Upper lobe of left lung (tissue), 4 donors: ENCODE measurements around the gene TJP2.

Experiments
- EP300 ChIP-seq, 4 donors: sonication (generic); formaldehyde crosslinking; IDR thresholded peaks; one replicate each; pipeline ENCODE4 v1.5.1; 2017; ENCODE audit warnings: antibody characterized with exemption in 4 of 4, control low read depth in 2 of 4
- POLR2A ChIP-seq, 4 donors: fragments of 450-650 bp; IDR thresholded peaks; one replicate each; pipeline ENCODE4 v1.5.1; 2016 to 2017; ENCODE audit warnings: antibody characterized with exemption in 4 of 4, mild to moderate bottlenecking in 2 of 4
- POLR2AphosphoS5 ChIP-seq, 2 donors: sonication (generic); formaldehyde crosslinking; IDR thresholded peaks; one replicate each; pipeline ENCODE4 v1.5.1; 2017; ENCODE audit warnings: antibody characterized with exemption in 2 of 2
- TF ChIP-seq, protein P1 (sequence below), 6 experiments: fragments of 450-650 bp in 4 of 6; fragments of 200-600 bp in 2 of 6; sonication (generic) in 2 of 6; IDR thresholded peaks; one replicate each; pipeline ENCODE4 v1.5.1; 2016 to 2019; ENCODE audit warnings: antibody characterized with exemption in 6 of 6

DNA sequence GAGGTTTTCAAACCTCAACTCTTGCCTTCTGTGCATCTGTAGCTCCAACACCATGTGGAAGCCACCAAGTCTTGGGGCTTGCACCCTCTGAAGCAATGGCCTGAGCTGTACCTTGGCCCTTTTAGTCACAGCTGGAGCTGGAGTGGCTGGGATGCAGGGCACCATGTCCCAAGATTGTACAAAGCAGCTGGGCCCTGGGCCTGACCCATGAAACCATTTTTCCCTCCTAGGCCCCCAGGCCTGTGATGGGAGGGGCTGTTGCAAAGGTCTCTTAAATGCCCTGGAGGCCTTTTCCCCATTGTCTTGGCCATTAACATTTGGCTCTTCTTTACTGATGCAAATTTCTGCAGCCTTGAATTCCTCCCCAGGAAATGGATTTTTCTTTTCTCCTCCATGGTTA, 139.1 kb downstream of the TJP2 start:
- TF ChIP-seq, protein P1, sequence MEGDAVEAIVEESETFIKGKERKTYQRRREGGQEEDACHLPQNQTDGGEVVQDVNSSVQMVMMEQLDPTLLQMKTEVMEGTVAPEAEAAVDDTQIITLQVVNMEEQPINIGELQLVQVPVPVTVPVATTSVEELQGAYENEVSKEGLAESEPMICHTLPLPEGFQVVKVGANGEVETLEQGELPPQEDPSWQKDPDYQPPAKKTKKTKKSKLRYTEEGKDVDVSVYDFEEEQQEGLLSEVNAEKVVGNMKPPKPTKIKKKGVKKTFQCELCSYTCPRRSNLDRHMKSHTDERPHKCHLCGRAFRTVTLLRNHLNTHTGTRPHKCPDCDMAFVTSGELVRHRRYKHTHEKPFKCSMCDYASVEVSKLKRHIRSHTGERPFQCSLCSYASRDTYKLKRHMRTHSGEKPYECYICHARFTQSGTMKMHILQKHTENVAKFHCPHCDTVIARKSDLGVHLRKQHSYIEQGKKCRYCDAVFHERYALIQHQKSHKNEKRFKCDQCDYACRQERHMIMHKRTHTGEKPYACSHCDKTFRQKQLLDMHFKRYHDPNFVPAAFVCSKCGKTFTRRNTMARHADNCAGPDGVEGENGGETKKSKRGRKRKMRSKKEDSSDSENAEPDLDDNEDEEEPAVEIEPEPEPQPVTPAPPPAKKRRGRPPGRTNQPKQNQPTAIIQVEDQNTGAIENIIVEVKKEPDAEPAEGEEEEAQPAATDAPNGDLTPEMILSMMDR (IDR thresholded peaks at IDR 0.05): no peak
- no peak for TF ChIP-seq POLR2A (IDR thresholded peaks at IDR 0.05)
- TF ChIP-seq POLR2AphosphoS5 (IDR thresholded peaks at IDR 0.05): no peak
- TF ChIP-seq EP300 (IDR thresholded peaks at IDR 0.05): no peak
